ENCODE data around the gene THBS2. TPM values are rescaled to one million over a fixed set of nuclear protein-coding genes. Genes with fewer than 3 reads are reported as not detected.

THBS2 gene
- total RNA-seq, 1 donor from 2014 or later: 2.7 TPM

DNA sequence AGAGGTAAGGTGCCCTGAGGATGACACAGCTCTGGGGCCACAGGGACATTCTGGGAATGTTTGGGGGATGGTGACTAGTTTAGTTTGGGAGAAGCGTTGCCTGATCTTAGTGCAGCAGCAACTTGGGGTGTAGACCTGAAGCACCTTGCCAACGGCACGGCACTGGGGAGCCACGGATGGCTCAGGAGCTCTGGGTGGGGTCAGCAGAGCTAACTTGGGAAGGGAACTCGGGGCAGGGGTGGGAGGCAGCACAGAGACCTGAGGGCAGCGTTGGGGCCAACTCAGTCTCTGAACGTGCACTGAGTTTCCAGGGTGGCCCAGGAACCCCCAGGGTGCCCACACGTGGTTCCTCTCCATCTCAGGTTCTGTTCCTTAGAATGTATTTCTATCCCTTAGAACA lies 14.9 kb downstream of the THBS2 start:
- no peak for DNase-seq (ENCODE audit: low read depth)
- TF ChIP-seq, protein P1, sequence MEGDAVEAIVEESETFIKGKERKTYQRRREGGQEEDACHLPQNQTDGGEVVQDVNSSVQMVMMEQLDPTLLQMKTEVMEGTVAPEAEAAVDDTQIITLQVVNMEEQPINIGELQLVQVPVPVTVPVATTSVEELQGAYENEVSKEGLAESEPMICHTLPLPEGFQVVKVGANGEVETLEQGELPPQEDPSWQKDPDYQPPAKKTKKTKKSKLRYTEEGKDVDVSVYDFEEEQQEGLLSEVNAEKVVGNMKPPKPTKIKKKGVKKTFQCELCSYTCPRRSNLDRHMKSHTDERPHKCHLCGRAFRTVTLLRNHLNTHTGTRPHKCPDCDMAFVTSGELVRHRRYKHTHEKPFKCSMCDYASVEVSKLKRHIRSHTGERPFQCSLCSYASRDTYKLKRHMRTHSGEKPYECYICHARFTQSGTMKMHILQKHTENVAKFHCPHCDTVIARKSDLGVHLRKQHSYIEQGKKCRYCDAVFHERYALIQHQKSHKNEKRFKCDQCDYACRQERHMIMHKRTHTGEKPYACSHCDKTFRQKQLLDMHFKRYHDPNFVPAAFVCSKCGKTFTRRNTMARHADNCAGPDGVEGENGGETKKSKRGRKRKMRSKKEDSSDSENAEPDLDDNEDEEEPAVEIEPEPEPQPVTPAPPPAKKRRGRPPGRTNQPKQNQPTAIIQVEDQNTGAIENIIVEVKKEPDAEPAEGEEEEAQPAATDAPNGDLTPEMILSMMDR (conservative IDR thresholded peaks at IDR 0.05; ENCODE audit: low read depth, low read length): no peak
- no peak overlapping the region for H3K4me3 ChIP-seq (ENCODE audit: low read depth, low read length)

DNA sequence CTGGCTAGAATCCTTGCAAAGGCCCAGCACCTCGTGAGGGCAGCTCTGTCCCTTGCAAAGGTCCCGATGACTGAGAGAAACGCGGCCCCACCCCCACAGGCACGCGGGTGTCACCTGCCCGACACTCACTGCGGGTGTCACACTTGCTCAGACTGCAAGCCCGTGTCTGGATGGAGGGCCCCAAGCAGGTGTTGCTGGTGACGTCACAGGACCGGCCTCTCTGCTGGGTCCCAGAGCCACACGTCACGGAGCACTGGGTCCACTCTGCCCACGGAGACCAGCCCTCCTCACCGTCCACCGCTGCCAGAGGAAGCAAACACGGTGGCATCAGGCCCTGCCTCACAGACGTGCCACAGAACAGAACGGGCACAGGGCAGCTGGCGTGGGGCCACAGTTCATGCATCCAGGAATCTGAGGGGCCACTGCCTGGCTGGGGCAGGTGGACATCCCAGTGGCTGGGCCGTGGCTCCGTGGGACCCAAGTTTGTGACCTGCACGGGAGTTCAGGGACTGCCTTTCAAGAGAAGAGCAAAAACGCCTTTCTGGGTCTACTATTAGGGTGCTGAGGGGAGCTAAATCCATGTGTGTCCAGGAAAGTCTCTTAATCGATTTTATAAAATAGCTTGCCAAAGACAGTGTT lies 16.0 kb downstream of the THBS2 start:
- no peak overlapping the region for H3K4me3 ChIP-seq (ENCODE audit: low read depth, low read length)
- no peak for DNase-seq (ENCODE audit: low read depth)
- TF ChIP-seq, protein P1 (conservative IDR thresholded peaks at IDR 0.05; ENCODE audit: low read depth, low read length): no peak

DNA sequence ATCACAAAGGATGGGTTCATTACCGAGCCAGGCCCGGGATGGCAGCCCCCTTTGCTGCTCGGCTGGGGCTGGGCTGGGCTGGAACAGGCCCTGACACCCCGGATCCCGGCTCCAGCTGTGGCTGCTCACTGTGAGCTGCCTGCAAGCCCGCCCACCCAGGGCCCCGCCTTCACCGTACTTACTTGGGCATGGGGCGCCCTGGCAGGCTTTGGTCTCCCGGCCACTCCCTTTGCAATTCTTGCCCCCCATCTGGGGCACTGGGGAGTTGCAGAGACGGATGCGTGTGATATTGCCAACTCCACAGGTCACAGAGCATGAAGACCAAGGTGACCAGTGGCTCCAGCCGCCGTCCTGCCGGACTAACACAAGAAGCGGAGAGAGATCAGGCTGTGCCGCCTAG lies 16.7 kb downstream of the THBS2 start:
- no peak overlapping the region for H3K4me3 ChIP-seq (ENCODE audit: low read depth, low read length)
- DNase-seq (ENCODE audit: low read depth): no peak
- TF ChIP-seq, protein P1 (conservative IDR thresholded peaks at IDR 0.05; ENCODE audit: low read depth, low read length): no peak

DNA sequence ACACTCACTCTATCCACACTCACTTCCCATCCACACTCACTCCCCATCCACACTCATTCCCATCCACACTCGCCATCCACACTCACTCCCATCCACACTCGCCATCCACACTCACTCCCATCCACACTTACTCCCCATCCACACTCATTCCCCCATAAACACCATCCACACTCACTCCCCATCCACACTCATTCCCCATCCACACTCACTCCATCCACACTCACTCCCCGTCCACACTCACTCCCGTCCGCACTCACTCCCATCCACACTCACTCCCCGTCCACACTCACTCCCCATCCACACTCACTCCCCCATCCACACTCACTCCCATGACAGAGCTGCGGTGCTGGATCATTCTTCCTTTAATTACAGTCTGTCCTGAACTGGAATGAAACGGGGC lies 17.1 kb downstream of the THBS2 start:
- no peak overlapping the region for H3K4me3 ChIP-seq (ENCODE audit: low read depth, low read length)
- TF ChIP-seq, protein P1 (conservative IDR thresholded peaks at IDR 0.05; ENCODE audit: low read depth, low read length): no peak
- no peak for DNase-seq (ENCODE audit: low read depth)

DNA sequence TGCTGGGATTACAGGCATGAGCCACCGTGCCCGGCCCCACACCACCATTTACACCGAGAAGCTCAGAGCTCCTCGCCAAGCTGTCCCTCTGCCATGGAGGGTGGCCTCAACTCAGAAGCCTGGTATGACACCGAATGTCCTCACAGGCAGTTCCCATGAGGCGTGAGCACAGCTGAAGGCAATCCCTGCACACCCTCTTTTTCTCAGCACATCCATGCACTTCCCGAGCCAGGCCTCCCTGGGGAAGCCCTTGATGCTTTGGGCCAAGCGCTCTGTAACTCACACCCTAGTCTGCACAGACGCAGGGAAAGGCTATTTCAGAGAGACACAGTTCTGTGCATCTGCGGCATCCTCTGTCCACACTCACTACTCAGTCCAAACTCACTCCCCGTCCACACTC lies 18.4 kb downstream of the THBS2 start:
- H3K4me3 ChIP-seq (ENCODE audit: low read depth, low read length): no peak overlapping the region
- TF ChIP-seq, protein P1 (conservative IDR thresholded peaks at IDR 0.05; ENCODE audit: low read depth, low read length): no peak
- no peak for DNase-seq (ENCODE audit: low read depth)

DNA sequence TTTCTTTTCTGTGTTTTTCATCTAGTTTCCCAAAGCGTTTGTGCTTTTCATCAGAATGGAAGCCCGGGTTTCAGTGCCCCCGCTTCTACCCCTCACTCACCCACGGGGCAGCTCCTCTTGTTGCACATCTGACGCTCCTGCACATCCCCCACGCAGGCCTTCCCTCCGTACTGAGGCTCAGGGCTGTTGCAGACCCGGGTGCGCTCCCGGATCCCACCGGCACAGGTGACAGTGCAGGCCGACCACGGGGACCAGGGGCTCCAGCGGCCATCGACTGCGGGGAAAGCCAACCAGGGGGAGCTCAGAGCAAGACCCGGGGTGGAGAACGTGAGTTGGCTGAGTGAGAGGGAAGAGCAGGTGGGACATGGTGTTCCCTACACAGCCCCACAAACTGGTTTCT lies 19.0 kb downstream of the THBS2 start:
- TF ChIP-seq, protein P1 (conservative IDR thresholded peaks at IDR 0.05; ENCODE audit: low read depth, low read length): no peak
- no peak for DNase-seq (ENCODE audit: low read depth)

DNA sequence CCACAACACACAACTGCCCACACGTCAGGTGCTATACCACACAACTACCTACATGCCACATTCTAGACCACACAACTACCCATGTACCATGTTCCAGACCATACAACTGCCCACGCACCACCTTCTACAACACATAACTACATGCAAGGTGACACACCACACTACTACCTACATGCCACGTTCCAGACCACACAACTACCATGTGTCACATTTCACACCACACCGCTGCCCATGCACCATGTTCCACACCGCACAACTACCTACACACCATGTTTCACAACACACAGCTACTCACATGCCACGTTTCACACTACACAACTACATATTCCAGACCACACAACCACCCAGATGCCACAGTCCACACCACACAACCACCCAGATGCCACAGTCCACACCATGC lies 19.8 kb downstream of the THBS2 start:
- no peak overlapping the region for H3K4me3 ChIP-seq (ENCODE audit: low read depth, low read length)
- TF ChIP-seq, protein P1 (conservative IDR thresholded peaks at IDR 0.05; ENCODE audit: low read depth, low read length): no peak
- no peak for DNase-seq (ENCODE audit: low read depth)

More for the DNA sequence above, 19.0 kb downstream of the THBS2 start:
- H3K4me3 ChIP-seq (ENCODE audit: low read depth, low read length): no peak overlapping the region

Measured in epithelial cell of proximal tubule (primary cell).